ENCODE measurements around the gene SLC22A15. TPM values are rescaled to one million over a fixed set of nuclear protein-coding genes. Genes with fewer than 3 reads are reported as not detected.
A peak's percentile ranks its signal among the peaks of the same experiment; 100 is the strongest.
"Not testable (repeated sequence)": the region's sequence is repeated elsewhere in the genome, so short reads cannot be mapped to it uniquely, and the experiment has no call there.

Gene SLC22A15
- under 1 TPM; 0.47 to 0.54 TPM for total RNA-seq

DNA sequence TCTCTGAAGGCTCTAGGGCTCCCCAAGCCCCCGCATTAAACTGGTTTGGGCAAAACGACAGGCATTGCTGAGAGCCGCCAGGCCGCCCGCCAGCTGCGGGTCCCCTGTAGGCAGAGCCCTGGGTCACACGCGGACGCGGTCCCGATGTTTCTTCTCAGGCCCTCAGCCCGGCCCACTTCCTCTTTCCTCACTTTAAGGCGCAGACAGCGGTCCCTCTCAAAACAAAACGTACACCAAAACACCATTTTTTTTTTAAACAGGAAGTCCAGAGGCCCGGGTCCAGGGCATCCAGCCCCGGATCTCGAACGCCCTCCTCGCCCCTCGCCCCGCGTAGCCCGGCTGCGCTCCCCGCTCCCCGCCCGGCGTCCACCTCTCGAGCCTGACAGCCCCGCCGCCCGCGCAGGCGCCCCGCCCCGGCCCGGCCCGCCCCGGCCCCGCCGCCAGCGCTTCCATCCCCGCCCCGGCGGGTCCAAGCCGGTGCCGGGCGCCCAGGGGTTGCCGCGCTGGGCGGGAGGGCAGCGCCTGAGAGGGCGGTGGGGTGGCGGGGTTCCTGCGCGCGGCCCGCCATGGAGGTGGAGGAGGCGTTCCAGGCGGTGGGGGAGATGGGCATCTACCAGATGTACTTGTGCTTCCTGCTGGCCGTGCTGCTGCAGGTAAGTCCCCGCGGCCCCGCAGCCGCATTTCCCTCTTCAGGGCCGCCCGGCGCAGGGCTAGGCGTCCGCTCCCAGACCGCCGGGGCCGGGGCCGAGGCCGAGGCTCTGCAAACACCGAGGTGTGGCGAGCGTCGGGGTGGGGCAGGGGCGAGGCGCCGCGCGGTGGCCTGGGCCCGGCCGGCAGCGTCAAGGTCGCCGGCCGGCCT lies at the start of gene SLC22A15:
SLC22A15 (plus strand) TSS at position 452 of the 859 bp plus-strand sequence; CDS start at position 567, 115 bp downstream.
- H3K4me1 Mint-ChIP-seq, result peaks cover 4% of the 10 kb centered on the region
- peaks cover 59% of the 10 kb centered on the region for H3K27me3 Mint-ChIP-seq
- H3K36me3 Mint-ChIP-seq, result no peaks in the 10 kb centered on the region
- no peaks in the 10 kb centered on the region for H3K9me3 Mint-ChIP-seq
- peak within 1 kb of the TSS; percentile 12 for H3K27ac Mint-ChIP-seq
- peak within 1 kb of the TSS; percentile 86 for H3K4me3 Mint-ChIP-seq
- DNase-seq, result peak; percentile 36

DNA sequence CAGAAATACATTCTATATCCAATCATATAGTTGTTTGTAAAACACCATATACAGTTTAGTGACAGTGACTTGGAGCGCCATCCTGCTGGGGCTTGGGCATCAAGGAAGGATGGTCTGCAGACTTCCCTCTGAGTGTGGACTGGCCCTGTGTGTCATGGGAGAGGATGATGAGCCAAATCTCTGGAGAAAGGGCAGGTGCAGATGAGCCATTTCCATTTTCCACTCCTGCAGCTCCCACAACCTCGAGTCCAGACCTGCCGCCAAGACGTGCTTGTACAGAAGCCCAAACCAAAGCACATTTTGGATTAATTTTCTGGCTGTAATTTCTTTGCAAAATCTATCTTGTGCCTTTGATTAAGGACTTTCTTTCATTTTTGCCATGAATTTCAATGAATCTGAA lies 48.3 kb upstream of the SLC22A15 start:
- no peak overlapping the region for H3K4me3 Mint-ChIP-seq
- no peaks in the 10 kb centered on the region for H3K9me3 Mint-ChIP-seq
- no peak for DNase-seq
- H3K4me1 Mint-ChIP-seq, result peaks cover 6% of the 10 kb centered on the region
- H3K27me3 Mint-ChIP-seq, result peaks cover 12% of the 10 kb centered on the region
- H3K36me3 Mint-ChIP-seq, result no peaks in the 10 kb centered on the region
- H3K27ac Mint-ChIP-seq, result no peak overlapping the region

GRCh38 chr1:115929881-115930280 lies 46.4 kb upstream of the SLC22A15 start:
- Mint-ChIP-seq H3K36me3 (no peaks in the 10 kb centered on the region), H3K4me1 (peaks cover 1% of the 10 kb centered on the region), H3K27ac (no peak overlapping the region), H3K27me3 (peaks cover 12% of the 10 kb centered on the region), H3K9me3 (no peaks in the 10 kb centered on the region), H3K4me3 (no peak overlapping the region)
- no peak for DNase-seq

DNA sequence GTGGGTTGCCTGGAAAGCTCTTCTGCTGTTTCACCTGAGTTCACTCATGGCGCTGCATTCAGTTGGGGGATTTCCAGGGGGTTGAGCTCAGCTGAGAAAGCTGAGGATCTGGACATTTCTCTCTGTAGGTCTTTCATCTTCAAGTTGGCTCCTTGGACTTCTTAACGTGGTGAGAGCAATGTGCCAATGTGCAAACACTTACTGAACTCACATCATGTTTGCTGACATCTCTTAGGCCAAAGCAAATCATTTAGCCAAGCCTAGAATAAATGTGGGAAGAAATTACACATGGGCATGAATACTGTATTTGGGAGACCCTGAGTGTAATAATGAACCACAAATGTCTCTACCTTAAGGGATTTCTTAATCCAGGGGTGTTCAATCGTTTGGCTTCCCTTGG lies 42.7 kb upstream of the SLC22A15 start:
- Mint-ChIP-seq H3K27me3 (peaks cover 7% of the 10 kb centered on the region), H3K4me1 (no peaks in the 10 kb centered on the region), H3K9me3 (no peaks in the 10 kb centered on the region), H3K27ac (no peak overlapping the region), H3K4me3 (no peak overlapping the region), H3K36me3 (no peaks in the 10 kb centered on the region)
- DNase-seq, result no peak

DNA sequence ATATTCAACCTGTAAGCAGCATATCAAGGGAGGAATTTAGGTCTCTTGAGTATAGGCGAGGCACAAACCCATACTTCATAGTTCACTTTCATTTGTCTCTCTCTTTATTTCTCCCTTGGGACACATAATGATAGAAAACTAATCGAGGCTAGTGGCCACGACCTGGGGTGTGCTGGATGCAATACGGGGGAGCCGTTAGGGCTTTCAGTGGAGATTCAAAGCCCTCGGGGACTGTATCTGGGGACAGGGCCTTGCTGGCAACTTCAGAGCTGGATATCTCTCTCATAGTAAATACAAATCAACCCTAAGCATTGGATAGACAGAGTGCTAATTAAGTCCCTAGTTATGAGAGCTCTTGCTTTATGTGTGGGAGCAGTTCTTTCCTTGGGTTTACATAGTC lies 36.9 kb upstream of the SLC22A15 start:
- Mint-ChIP-seq H3K27ac (no peak overlapping the region), H3K4me1 (no peaks in the 10 kb centered on the region), H3K4me3 (no peak overlapping the region), H3K27me3 (no peaks in the 10 kb centered on the region), H3K36me3 (no peaks in the 10 kb centered on the region), H3K9me3 (no peaks in the 10 kb centered on the region)
- no peak for DNase-seq

DNA sequence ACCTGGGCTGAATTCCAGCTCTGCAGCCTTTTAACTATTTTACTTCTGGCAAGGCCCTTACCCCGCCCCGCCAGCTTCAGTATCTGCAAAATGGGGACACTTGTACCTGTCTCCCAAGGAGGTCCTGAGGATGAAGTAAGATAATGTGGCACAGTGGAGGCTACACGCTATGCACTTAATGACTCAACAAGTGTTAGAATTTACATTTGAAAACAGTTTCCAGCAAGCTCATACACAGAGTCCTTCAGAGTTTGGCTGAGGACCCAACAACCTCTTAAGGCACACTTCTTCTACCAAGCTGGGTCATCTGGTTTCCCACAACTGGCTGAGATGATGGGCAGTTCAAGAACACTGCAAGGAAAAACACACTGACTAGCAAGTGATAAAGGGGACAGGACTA lies 30.2 kb upstream of the SLC22A15 start:
- no peak overlapping the region for H3K4me3 Mint-ChIP-seq
- no peaks in the 10 kb centered on the region for H3K9me3 Mint-ChIP-seq
- H3K27me3 Mint-ChIP-seq, result peaks cover 8% of the 10 kb centered on the region
- no peaks in the 10 kb centered on the region for H3K4me1 Mint-ChIP-seq
- no peak overlapping the region for H3K27ac Mint-ChIP-seq
- DNase-seq, result no peak
- H3K36me3 Mint-ChIP-seq, result no peaks in the 10 kb centered on the region

DNA sequence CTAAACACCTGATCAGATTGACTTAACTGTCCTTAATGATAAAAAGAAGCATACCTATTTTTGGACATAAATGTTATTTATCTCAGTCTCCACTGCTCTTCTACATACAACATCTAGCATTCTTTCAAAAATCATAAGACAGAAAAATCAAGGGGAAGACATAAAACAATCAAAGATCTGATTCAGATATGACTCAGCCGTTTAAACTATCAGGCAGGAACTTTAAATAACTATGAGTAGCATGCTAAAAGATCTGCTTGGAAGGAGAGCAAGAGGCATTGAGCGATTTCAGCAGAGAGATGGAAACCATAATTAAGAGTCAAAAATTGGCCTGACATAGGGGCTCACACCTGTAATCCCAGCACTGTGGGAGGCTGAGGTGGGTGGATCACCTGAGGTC lies 27.2 kb upstream of the SLC22A15 start:
- Mint-ChIP-seq H3K27me3 (peaks cover 8% of the 10 kb centered on the region), H3K27ac (no peak overlapping the region), H3K4me1 (peaks cover 3% of the 10 kb centered on the region), H3K36me3 (no peaks in the 10 kb centered on the region), H3K4me3 (no peak overlapping the region), H3K9me3 (no peaks in the 10 kb centered on the region)
- no peak for DNase-seq

DNA sequence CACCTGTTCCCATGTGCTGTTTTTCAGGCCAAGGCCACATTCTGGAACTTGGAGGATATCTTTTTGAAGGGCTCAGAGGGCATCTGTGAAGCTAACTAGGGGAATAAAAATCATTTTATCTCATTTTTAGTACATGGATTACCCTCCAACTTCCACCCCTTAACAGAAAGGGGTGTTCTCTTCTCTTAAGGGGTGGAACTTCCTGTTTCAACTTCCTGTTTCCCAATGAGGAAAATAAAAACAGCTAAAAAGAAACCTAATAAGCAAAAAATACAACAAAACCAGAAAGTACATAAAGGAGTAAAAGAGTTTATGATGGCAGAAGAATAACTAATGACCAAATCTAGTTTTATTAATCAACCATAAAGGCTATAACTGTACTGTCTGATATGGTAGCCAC lies 24.8 kb upstream of the SLC22A15 start:
- Mint-ChIP-seq H3K4me3 (no peak overlapping the region), H3K36me3 (no peaks in the 10 kb centered on the region), H3K27ac (no peak overlapping the region), H3K27me3 (peaks cover 12% of the 10 kb centered on the region), H3K9me3 (no peaks in the 10 kb centered on the region), H3K4me1 (peaks cover 3% of the 10 kb centered on the region)
- DNase-seq, result no peak

- H3K36me3 Mint-ChIP-seq, result no peaks in the 10 kb centered on the region
- H3K4me1 Mint-ChIP-seq, result peaks cover 3% of the 10 kb centered on the region
- no peak for DNase-seq
- peaks cover 20% of the 10 kb centered on the region for H3K27me3 Mint-ChIP-seq
- H3K4me3 Mint-ChIP-seq, result no peak overlapping the region
- H3K9me3 Mint-ChIP-seq, result no peaks in the 10 kb centered on the region
- H3K27ac Mint-ChIP-seq, result no peak overlapping the region
Observed at GRCh38 chr1:115952547-115952946, 23.8 kb upstream of the SLC22A15 start.

DNA sequence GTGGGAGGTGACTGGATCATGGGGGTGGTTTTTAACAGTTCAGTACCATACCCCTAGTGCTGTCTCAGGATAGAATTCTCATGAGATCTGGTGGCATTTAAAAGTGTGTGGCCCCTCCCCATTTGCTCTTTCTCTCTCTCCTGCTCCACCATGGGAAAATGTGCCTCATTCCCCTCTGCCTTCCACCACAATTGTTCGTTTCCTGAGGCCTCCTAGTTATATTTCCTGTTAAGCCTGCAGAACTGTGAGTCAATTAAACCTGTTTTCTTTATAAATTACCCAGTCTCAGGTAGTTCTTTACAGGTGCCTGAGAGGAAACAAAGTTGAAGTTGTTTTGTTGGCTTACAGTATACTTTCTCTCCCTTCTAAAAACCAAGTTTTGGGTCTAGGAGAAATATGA lies 23.1 kb upstream of the SLC22A15 start:
- H3K27me3 Mint-ChIP-seq, result peaks cover 22% of the 10 kb centered on the region
- no peaks in the 10 kb centered on the region for H3K9me3 Mint-ChIP-seq
- no peak for DNase-seq
- no peak overlapping the region for H3K27ac Mint-ChIP-seq
- H3K36me3 Mint-ChIP-seq, result no peaks in the 10 kb centered on the region
- peaks cover 3% of the 10 kb centered on the region for H3K4me1 Mint-ChIP-seq
- H3K4me3 Mint-ChIP-seq, result no peak overlapping the region

GRCh38 chr1:115954684-115955083 lies 21.6 kb upstream of the SLC22A15 start:
- no peak for DNase-seq
- Mint-ChIP-seq H3K4me1 (peaks cover 3% of the 10 kb centered on the region), H3K9me3 (no peaks in the 10 kb centered on the region), H3K36me3 (no peaks in the 10 kb centered on the region), H3K4me3 (no peak overlapping the region), H3K27me3 (peaks cover 19% of the 10 kb centered on the region), H3K27ac (no peak overlapping the region)

- Mint-ChIP-seq H3K27me3 (peaks cover 19% of the 10 kb centered on the region), H3K4me1 (peaks cover 3% of the 10 kb centered on the region), H3K27ac (no peak overlapping the region), H3K36me3 (no peaks in the 10 kb centered on the region), H3K4me3 (no peak overlapping the region), H3K9me3 (no peaks in the 10 kb centered on the region)
- no peak for DNase-seq
Observed at GRCh38 chr1:115955228-115955627, 21.1 kb upstream of the SLC22A15 start.

DNA sequence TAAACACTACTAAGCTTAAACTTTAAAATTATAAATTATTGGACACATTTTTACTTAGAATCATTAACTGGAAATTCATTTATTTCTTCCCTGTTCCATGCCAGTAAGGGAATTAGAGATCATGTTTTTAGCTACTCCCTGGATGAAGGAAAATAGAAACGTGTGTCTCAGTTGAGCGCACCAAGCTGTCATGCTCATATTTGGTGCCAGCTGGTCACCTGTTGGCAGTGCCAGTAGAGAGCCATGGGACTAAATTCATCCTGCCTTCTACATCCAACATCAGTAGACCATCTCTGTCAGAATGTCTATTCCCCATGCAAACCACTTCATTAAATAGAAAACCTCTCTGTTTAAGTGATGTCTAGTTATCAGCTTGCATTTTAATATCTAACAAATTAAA lies 17.4 kb upstream of the SLC22A15 start:
- no peaks in the 10 kb centered on the region for H3K4me1 Mint-ChIP-seq
- no peak overlapping the region for H3K27ac Mint-ChIP-seq
- no peak for DNase-seq
- H3K27me3 Mint-ChIP-seq, result peaks cover 42% of the 10 kb centered on the region
- H3K9me3 Mint-ChIP-seq, result no peaks in the 10 kb centered on the region
- no peaks in the 10 kb centered on the region for H3K36me3 Mint-ChIP-seq
- no peak overlapping the region for H3K4me3 Mint-ChIP-seq

GRCh38 chr1:115969509-115969908 lies 6.8 kb upstream of the SLC22A15 start:
- no peaks in the 10 kb centered on the region for H3K9me3 Mint-ChIP-seq
- peaks cover 62% of the 10 kb centered on the region for H3K27me3 Mint-ChIP-seq
- DNase-seq, result no peak
- no peaks in the 10 kb centered on the region for H3K4me1 Mint-ChIP-seq
- no peaks in the 10 kb centered on the region for H3K36me3 Mint-ChIP-seq
- H3K4me3 Mint-ChIP-seq, result no peak overlapping the region
- no peak overlapping the region for H3K27ac Mint-ChIP-seq

- H3K27me3 Mint-ChIP-seq, result peaks cover 59% of the 10 kb centered on the region
- not testable (repeated sequence) for H3K27ac Mint-ChIP-seq, H3K4me1 Mint-ChIP-seq, H3K4me3 Mint-ChIP-seq, DNase-seq, H3K9me3 Mint-ChIP-seq, H3K36me3 Mint-ChIP-seq
Observed at GRCh38 chr1:115971778-115972177, 4.5 kb upstream of the SLC22A15 start.

DNA sequence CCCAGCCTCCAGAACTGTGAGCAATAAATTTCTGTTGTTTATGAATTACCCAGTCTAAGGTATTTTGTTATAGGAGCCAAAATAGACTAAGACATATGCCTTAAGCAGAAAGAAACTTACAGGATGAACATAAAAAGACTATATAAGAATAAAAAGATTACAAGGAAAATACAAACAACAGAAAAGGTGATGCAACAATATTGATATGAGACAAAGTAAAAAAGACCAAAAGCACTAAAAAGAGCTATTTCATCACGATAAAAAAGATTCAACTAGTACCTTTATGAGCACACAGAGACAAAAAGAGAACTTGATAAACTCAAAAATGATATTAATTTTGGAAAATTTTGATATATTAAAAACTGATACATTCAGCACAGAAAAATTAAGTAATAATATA lies 3.2 kb upstream of the SLC22A15 start:
- Mint-ChIP-seq H3K27me3 (peaks cover 64% of the 10 kb centered on the region), H3K27ac (no peak overlapping the region), H3K9me3 (no peaks in the 10 kb centered on the region), H3K4me1 (peaks cover 4% of the 10 kb centered on the region), H3K4me3 (no peak overlapping the region), H3K36me3 (no peaks in the 10 kb centered on the region)
- no peak for DNase-seq

Data from activated naive CD8-positive, alpha-beta T cell treated with anti-CD3 and anti-CD28 coated beads for 36 hours (primary cell).